ENCODE results near the gene STOML1. TPM values are rescaled to one million over a fixed set of nuclear protein-coding genes. Genes with fewer than 3 reads are reported as not detected.

The STOML1 gene
- total RNA-seq, 1 donor from 2014 or later = 20.3 TPM

GRCh38 chr15:74022706-74023470 is 30.8 kb upstream of the STOML1 start:
- DNase-seq (ENCODE audit: low spot score) = no peak

- DNase-seq (ENCODE audit: low spot score) = no peak
Observed at GRCh38 chr15:74019734-74020133, 27.6 kb upstream of the STOML1 start.

- no peak for DNase-seq (ENCODE audit: low spot score)
Observed at GRCh38 chr15:74013374-74013894, 21.3 kb upstream of the STOML1 start.

- peak; percentile 53 for DNase-seq (ENCODE audit: low spot score)
Observed at GRCh38 chr15:74011610-74012009, 19.5 kb upstream of the STOML1 start.

GRCh38 chr15:74010929-74011540 is 18.9 kb upstream of the STOML1 start:
- no peak for DNase-seq (ENCODE audit: low spot score)

- DNase-seq (ENCODE audit: low spot score) = no peak
Observed at GRCh38 chr15:74008901-74009300, 16.8 kb upstream of the STOML1 start.

GRCh38 chr15:74007820-74008371 is 15.8 kb upstream of the STOML1 start:
- no peak for DNase-seq (ENCODE audit: low spot score)

GRCh38 chr15:74006774-74007639 is 14.9 kb upstream of the STOML1 start:
- DNase-seq (ENCODE audit: low spot score) = no peak

- DNase-seq (ENCODE audit: low spot score) = no peak
Observed at GRCh38 chr15:73997986-73998385, 5.9 kb upstream of the STOML1 start.

GRCh38 chr15:73996939-73997338 is 4.8 kb upstream of the STOML1 start:
- DNase-seq (ENCODE audit: low spot score) = no peak

- no peak for DNase-seq (ENCODE audit: low spot score)
Observed at GRCh38 chr15:73996267-73996666, 4.2 kb upstream of the STOML1 start.

- DNase-seq (ENCODE audit: low spot score) = no peak
Observed at GRCh38 chr15:73994912-73995622, 3.0 kb upstream of the STOML1 start.

- peak; percentile 96 for DNase-seq (ENCODE audit: low spot score)
Observed at GRCh38 chr15:73994413-73994883, 2.4 kb upstream of the STOML1 start, which contains the start of gene PML. TSS of gene PML (plus strand) at chr15:73994716. CDS start at chr15:73994813, 97 bp downstream.

GRCh38 chr15:73993211-73993994 is 1.3 kb upstream of the STOML1 start:
- no peak for DNase-seq (ENCODE audit: low spot score)

GRCh38 chr15:73992594-73992898 is 451 bp upstream of the STOML1 start:
- no peak for DNase-seq (ENCODE audit: low spot score)

- no peak for DNase-seq (ENCODE audit: low spot score)
Observed at GRCh38 chr15:73991260-73991659, 835 bp downstream of the STOML1 start.

- no peak for DNase-seq (ENCODE audit: low spot score)
Observed at GRCh38 chr15:73990250-73991005, 1.7 kb downstream of the STOML1 start.

- no peak for DNase-seq (ENCODE audit: low spot score)
Observed at GRCh38 chr15:73989001-73989798, 2.9 kb downstream of the STOML1 start.

- no peak for DNase-seq (ENCODE audit: low spot score)
Observed at GRCh38 chr15:73988445-73988969, 3.6 kb downstream of the STOML1 start.
